GM21447 (cell line): ENCODE measurements around the gene PKIB.

Experiments used
- ATAC-seq: cut with Tn5 transposase; IDR thresholded peaks from one replicate; pipeline ENCODE4 v1.9.1; 2021; ENCODE audit not compliant: unreplicated experiment

PKIB gene

GRCh38 chr6:122663981-122664380 is 53.8 kb downstream of the PKIB start:
- no peak for ATAC-seq

- ATAC-seq = no peak
These were observed 55.7 kb downstream of the PKIB start for GRCh38 chr6:122665929-122666328.

GRCh38 chr6:122666418-122666817 is 56.2 kb downstream of the PKIB start:
- no peak for ATAC-seq

DNA sequence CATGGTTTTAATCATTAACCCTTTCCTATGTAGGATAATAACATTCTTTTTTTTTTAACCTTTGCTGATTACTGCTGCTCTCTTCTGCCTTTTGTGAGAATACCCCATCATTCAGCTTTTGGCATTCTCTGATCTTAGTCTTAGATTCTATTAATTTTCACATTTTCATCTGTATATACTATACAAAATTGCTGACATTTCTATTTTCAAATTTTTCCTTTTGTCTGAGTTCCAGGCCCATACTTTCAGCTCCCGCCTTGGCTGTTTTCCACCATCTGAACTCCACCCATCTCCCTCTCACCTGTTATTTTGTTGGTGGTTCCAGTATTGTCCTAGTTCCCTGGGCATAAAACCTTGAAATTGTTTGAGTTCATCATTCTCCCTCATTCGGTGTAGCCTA is 59.2 kb downstream of the PKIB start:
- ATAC-seq = no peak

GRCh38 chr6:122669868-122670267 is 59.7 kb downstream of the PKIB start:
- ATAC-seq = no peak

DNA sequence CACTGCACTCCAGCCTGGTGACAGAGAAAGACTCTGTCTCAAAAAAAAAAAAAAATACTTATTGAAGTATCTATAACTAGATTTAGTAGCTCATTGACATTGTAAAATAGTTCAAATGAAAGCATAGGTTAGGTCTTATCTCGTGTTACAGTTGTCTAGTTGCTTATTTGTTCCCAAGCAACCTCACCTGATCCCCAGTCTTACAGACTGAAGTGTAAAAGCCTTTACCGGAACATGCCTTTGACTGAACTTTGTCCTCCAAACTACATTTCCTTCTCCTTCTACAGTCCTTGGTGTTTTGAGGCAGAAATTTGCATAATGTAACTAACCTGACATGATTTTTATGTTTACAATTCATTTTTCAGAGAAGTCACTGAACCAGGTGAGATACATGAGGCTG is 61.0 kb downstream of the PKIB start:
- no peak for ATAC-seq

GRCh38 chr6:122673343-122673961 is 63.2 kb downstream of the PKIB start:
- no peak for ATAC-seq

GRCh38 chr6:122676146-122676545 is 65.9 kb downstream of the PKIB start:
- ATAC-seq = no peak

- ATAC-seq = no peak
These were observed 66.5 kb downstream of the PKIB start for GRCh38 chr6:122676688-122677087.

- ATAC-seq = no peak
These were observed 67.2 kb downstream of the PKIB start for GRCh38 chr6:122677406-122677805.

- no peak for ATAC-seq
These were observed 68.6 kb downstream of the PKIB start for GRCh38 chr6:122678841-122679240.

- ATAC-seq = no peak
These were observed 71.5 kb downstream of the PKIB start for GRCh38 chr6:122681705-122682104.

- no peak for ATAC-seq
These were observed 73.9 kb downstream of the PKIB start for GRCh38 chr6:122683989-122684651.

DNA sequence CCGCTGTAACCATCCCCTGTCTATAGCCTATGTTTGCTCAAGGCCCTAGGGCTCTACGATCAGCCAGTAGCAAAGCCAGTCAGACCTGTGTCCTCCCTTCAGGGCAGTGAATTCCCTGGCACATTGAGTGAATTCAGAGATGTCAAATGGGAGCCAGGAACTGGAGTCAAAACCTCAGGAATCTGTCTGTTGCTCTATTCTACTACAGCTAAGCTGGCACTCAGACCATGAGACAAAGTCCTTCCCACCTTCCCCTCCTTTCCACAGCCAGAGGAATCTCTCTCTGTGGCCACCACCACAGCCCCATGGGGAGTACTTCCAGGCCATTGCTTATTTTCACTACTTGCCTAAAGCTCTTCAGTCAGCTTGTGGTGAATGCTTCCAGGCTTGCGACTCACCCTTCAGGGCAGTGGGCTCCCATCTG is 82.0 kb downstream of the PKIB start:
- ATAC-seq = no peak

DNA sequence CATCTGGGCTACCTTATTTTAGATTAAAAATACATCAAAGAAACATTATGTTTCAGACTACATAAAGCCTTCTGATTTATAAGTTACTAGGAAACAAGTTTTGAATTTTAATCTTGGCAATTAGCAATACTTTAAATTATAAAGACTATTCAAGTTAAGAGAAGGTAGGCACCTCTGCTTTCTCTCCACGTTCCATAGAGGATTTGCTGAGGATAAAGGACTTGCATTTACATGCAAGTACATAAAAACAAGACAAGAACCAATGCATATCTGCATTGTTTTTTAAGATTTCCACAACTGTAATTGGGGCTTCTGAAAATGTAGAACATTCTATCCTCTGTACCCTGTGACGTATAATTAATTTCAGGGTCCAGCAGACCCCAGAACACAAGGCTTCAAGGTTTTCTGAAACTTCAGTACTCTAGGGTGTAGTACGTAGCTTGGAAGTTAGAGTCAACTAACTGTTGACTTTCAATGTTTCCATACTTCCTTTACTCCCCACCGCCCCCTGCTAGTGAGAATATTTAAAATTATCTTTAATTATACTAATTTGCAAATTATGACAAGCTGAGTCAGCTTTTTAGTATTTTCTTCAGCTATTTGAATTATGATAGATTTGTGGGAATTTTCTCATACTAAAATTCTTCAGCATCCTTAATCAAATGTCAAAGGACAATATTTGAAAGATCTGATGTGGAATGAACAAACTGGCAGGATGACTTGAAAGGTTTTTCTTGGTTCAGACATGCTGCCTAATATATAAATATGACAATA is 82.8 kb downstream of the PKIB start:
- ATAC-seq = no peak

GRCh38 chr6:122694075-122694474 is 83.9 kb downstream of the PKIB start:
- no peak for ATAC-seq

GRCh38 chr6:122694602-122695001 is 84.4 kb downstream of the PKIB start:
- no peak for ATAC-seq

- ATAC-seq = no peak
These were observed 85.0 kb downstream of the PKIB start for GRCh38 chr6:122695188-122695587.

DNA sequence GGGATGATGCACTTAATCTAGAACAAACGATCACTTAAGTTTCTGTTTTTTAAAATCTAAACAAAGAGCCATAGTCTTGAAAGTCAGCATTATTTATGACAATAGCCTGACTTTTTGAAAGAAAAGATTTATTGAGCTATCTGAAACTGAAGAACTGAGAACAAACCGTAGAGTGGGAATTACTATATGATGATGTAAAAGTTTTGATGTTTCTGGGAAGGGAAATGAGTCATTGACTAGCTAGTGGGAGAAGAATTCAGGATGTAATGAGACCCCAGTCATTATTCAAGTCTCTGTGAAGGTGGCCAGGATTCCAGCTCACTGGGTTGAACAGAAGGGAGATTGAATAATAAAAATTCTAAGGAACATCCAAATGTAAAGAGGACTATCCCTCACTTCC is 85.9 kb downstream of the PKIB start:
- ATAC-seq = no peak

DNA sequence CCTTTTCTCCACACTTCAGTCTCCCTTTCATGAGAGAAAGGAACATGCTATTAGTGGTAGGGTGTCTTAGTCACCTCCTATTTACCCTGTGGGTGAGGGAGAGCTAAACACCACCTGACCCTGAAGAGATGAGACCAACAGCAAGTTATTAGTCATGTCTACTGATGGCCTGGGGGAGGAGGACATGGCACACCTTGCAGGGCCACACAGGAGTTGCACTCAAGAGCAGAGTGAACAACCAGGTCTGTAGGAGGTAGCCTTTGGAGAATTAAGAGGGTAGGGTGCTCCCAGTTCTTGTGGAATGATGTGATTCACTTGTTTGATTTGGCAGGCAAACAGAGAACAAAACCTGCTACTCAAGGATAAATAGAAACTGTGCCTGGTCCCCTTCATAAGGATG is 86.6 kb downstream of the PKIB start:
- ATAC-seq = no peak

DNA sequence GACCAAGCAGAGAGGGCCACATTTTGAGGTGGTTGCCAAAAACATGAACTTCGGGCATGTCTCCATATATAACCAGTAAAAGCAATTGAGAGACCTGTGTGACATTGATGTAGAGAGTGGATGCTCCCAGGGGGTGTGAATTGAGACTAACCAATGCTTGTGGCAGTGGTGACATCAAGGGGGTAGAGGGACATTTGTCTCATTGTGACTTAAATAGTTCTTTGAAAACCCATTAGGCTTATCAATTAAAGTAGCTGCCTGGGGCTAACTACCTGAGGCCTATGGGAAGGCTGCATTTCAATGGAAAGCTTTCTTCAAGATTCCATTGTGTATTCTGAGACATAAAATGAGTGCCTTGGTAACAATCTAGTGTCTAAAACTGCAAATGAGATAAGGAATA is 87.3 kb downstream of the PKIB start:
- ATAC-seq = no peak

- no peak for ATAC-seq
These were observed 91.5 kb downstream of the PKIB start for GRCh38 chr6:122701666-122702065.
